A549 (cell line): Measurements from ENCODE around the gene SDC1.

Experiments used
- BHLHE40 ChIP-seq: IDR thresholded peaks from 2 replicates; pipeline ENCODE4 v1.6.1; 2012; ENCODE audit warnings: low read depth, low read length, inconsistent platforms
- EP300 ChIP-seq, 2 experiments: fragments of >200 bp; sonication (Bioruptor Twin); formaldehyde crosslinking; IDR thresholded peaks; 2 replicates in 1 of 2; 3 replicates in 1 of 2; pipeline ENCODE4 v1.6.1; 2016 to 2017
- JUN ChIP-seq, 2 experiments: fragments of >200 bp; sonication (Bioruptor Twin); formaldehyde crosslinking; IDR thresholded peaks; 2 replicates in 1 of 2; 3 replicates in 1 of 2; pipeline ENCODE4 v1.6.1; 2016 to 2017
- KDM1A ChIP-seq: fragments of 200-600 bp; sonication (generic); IDR thresholded peaks from 2 replicates; pipeline ENCODE4 v1.6.1; 2016; ENCODE audit warnings: low read depth, mild to moderate bottlenecking
- MAFK ChIP-seq: fragments of 450-650 bp; IDR thresholded peaks from 2 replicates; pipeline ENCODE4 v1.6.1; 2014; ENCODE audit not compliant: partially characterized antibody
- NR3C1 ChIP-seq: fragments of >200 bp; sonication (Bioruptor Twin); formaldehyde crosslinking; IDR thresholded peaks from 3 replicates; pipeline ENCODE4 v1.6.1; 2017
- POLR2A ChIP-seq: IDR thresholded peaks from 2 replicates; pipeline ENCODE4 v1.6.1; 2012; ENCODE audit warnings: mild to moderate bottlenecking, low read length
- SREBF2 ChIP-seq: fragments of 450-650 bp; IDR thresholded peaks from 2 replicates; pipeline ENCODE4 v1.6.1; 2014; ENCODE audit warnings: mild to moderate bottlenecking, moderate library complexity
- TF ChIP-seq, protein P1 (sequence below): IDR thresholded peaks from 2 replicates; pipeline ENCODE4 v1.6.1; 2012
- TF ChIP-seq, protein P2 (sequence below): fragments of >200 bp; sonication (Bioruptor Twin); formaldehyde crosslinking; IDR thresholded peaks from 3 replicates; pipeline ENCODE4 v1.5.1; 2016
- TF ChIP-seq, protein P3 (sequence below): fragments of 150-350 bp; IDR thresholded peaks from 2 replicates; pipeline ENCODE4 v1.6.1; 2014; ENCODE audit warnings: low read depth, mild to moderate bottlenecking, low read length

DNA sequence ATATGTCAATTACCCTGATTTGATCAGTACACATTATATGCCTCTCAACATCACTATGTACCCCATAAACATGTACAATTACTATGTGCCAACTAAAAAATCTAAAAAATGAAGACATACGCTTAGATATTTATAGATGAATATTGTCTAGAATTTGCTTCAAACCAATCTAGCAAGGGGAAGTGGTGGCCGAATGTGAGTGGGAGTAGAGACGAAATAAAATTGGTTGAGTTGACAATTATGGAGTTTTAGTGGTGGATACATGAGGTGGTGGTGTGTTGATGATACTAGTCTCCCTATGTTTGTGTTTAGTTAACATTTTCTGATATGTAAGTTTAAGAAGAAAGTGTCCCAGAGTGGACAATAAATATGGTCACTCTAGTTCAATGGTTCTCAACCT, 49.0 kb downstream of the SDC1 start:
- TF ChIP-seq, protein P1, sequence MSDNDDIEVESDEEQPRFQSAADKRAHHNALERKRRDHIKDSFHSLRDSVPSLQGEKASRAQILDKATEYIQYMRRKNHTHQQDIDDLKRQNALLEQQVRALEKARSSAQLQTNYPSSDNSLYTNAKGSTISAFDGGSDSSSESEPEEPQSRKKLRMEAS: no peak
- TF ChIP-seq, protein P2, sequence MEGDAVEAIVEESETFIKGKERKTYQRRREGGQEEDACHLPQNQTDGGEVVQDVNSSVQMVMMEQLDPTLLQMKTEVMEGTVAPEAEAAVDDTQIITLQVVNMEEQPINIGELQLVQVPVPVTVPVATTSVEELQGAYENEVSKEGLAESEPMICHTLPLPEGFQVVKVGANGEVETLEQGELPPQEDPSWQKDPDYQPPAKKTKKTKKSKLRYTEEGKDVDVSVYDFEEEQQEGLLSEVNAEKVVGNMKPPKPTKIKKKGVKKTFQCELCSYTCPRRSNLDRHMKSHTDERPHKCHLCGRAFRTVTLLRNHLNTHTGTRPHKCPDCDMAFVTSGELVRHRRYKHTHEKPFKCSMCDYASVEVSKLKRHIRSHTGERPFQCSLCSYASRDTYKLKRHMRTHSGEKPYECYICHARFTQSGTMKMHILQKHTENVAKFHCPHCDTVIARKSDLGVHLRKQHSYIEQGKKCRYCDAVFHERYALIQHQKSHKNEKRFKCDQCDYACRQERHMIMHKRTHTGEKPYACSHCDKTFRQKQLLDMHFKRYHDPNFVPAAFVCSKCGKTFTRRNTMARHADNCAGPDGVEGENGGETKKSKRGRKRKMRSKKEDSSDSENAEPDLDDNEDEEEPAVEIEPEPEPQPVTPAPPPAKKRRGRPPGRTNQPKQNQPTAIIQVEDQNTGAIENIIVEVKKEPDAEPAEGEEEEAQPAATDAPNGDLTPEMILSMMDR: no peak
- TF ChIP-seq JUN (IDR thresholded peaks at IDR 0.05): no peak
- no peak for TF ChIP-seq EP300 (IDR thresholded peaks at IDR 0.05)
- TF ChIP-seq SREBF2: no peak
- TF ChIP-seq BHLHE40: no peak
- no peak for TF ChIP-seq POLR2A
- TF ChIP-seq NR3C1: no peak
- TF ChIP-seq, protein P3, sequence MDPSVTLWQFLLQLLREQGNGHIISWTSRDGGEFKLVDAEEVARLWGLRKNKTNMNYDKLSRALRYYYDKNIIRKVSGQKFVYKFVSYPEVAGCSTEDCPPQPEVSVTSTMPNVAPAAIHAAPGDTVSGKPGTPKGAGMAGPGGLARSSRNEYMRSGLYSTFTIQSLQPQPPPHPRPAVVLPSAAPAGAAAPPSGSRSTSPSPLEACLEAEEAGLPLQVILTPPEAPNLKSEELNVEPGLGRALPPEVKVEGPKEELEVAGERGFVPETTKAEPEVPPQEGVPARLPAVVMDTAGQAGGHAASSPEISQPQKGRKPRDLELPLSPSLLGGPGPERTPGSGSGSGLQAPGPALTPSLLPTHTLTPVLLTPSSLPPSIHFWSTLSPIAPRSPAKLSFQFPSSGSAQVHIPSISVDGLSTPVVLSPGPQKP: no peak
- no peak for TF ChIP-seq KDM1A
- TF ChIP-seq MAFK: no peak
